Fibroblast of the aortic adventitia (primary cell): ENCODE data around the gene TRMU. TPM values are rescaled to one million over a fixed set of nuclear protein-coding genes. Genes with fewer than 3 reads are reported as not detected.
"Not testable (repeated sequence)": the region's sequence is repeated elsewhere in the genome, so short reads cannot be mapped to it uniquely, and the experiment has no call there.

Source experiments
- DNase-seq: peaks from one replicate; pipeline ENCODE4 v3.0.0-alpha.2; 2010; ENCODE audit warnings: low read depth
- H3K4me3 ChIP-seq: 2 replicates; pipeline ENCODE4 v1.5.1; 2011; ENCODE audit warnings: low read depth, mild to moderate bottlenecking, control low read depth, low read length, moderate library complexity
- CTCF ChIP-seq: IDR thresholded peaks from 2 replicates; pipeline ENCODE4 v1.5.1; 2011; ENCODE audit warnings: mild to moderate bottlenecking, low read length, control low read depth, inconsistent platforms; ENCODE audit not compliant: insufficient read depth
- total RNA-seq: library from RNA; depleted of rRNA; stranded (reverse); fragments of >200 nt; gene quantifications from 2 replicates; pipeline ENCODE4 v1.2.3, GENCODE V29; 2012; ENCODE audit warnings: low replicate concordance

The TRMU gene
- total RNA-seq, 1 donor: 23.1 TPM

DNA sequence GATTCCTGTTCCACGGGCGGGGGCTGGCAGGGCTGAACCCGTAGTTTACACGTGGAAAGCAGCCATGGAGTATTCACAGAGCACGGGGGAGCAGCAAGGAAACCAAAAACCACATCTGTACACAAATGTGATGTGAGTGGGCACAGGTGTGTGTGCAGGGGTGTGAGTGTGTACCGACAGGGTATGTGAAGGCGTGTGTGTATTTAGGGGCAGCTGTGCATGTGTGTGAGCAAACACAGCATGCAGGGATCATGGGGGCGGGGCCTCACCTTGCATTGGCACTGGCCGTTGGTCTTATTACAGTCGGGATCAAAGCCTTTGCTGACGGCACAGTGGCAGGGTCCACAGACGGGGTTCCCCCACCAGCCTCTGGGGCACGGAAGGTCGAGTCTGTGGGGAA, 58.4 kb downstream of the TRMU start:
- no peak for TF ChIP-seq CTCF
- DNase-seq: no peak
- no peak overlapping the region for H3K4me3 ChIP-seq

DNA sequence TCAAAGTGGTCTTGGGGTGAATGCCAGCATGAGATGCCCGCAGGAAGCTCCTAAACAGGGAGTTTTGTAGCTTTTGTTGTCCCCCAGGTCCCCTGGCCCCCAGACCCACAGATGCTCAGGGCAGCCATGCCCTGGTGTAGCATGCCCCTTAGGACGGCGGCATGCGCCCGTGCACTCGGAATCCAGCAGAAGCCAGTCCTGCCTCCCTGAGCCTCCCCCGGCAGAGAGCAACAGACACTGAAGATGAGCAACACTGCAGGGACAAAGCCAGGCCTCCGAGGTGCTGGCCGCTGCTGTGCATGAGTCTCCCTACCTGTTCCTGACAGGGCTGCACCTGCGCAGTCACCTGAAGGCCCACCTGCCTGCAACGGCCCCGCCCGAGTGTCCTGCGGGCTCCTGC, 59.1 kb downstream of the TRMU start:
- H3K4me3 ChIP-seq: no peak overlapping the region
- TF ChIP-seq CTCF: no peak
- DNase-seq: no peak

GRCh38 chr22:46395145-46395544, 59.6 kb downstream of the TRMU start:
- H3K4me3 ChIP-seq: no peak overlapping the region
- TF ChIP-seq CTCF: no peak
- DNase-seq: no peak

- DNase-seq, H3K4me3 ChIP-seq: not testable (repeated sequence)
These were observed 61.5 kb downstream of the TRMU start for GRCh38 chr22:46397049-46397448.

- no peak overlapping the region for H3K4me3 ChIP-seq
- no peak for TF ChIP-seq CTCF
- no peak for DNase-seq
These were observed 62.0 kb downstream of the TRMU start for GRCh38 chr22:46397514-46397913.

- H3K4me3 ChIP-seq: no peak overlapping the region
- no peak for TF ChIP-seq CTCF
- DNase-seq: no peak
These were observed 62.4 kb downstream of the TRMU start for GRCh38 chr22:46397951-46398350.

- DNase-seq: no peak
- no peak overlapping the region for H3K4me3 ChIP-seq
- TF ChIP-seq CTCF: no peak
These were observed 63.9 kb downstream of the TRMU start for GRCh38 chr22:46399251-46400024.
